Liver (tissue), 9 donors: Measurements from ENCODE around the gene SMIM36. TPM values are rescaled to one million over a fixed set of nuclear protein-coding genes. Genes with fewer than 3 reads are reported as not detected.
"Not testable (repeated sequence)": the region's sequence is repeated elsewhere in the genome, so short reads cannot be mapped to it uniquely, and the experiment has no call there.

Experiments
- DNase-seq: peaks from one replicate; pipeline ENCODE4 v3.0.0-alpha.2; 2017; ENCODE audit warnings: low spot score
- H3K27ac ChIP-seq, 2 donors: one replicate each; pipeline ENCODE4 v1.7.0; 2013; ENCODE audit warnings: inconsistent platforms in 2 of 2, low read length in 2 of 2, control low read depth in 1 of 2, low read depth in 1 of 2, mild to moderate bottlenecking in 1 of 2
- H3K27me3 ChIP-seq, 4 donors: one replicate each; pipeline versions ENCODE4 v1.6.1 to v1.7.0; 2013; ENCODE audit warnings: low read length in 3 of 4, inconsistent platforms in 1 of 4, mild to moderate bottlenecking in 1 of 4, moderate library complexity in 1 of 4; ENCODE audit not compliant: control insufficient read depth in 4 of 4, insufficient read depth in 4 of 4
- H3K36me3 ChIP-seq, 4 donors: one replicate each; pipeline versions ENCODE4 v1.6.1 to v1.7.0; 2013; ENCODE audit warnings: low read length in 3 of 4, mild to moderate bottlenecking in 3 of 4, low read depth in 1 of 4, moderate library complexity in 1 of 4; ENCODE audit not compliant: control insufficient read depth in 4 of 4, insufficient read depth in 3 of 4
- H3K4me1 ChIP-seq, 4 donors: one replicate each; pipeline versions ENCODE4 v1.6.1 to v1.7.0; 2013; ENCODE audit warnings: low read length in 3 of 4, mild to moderate bottlenecking in 3 of 4, moderate library complexity in 1 of 4; ENCODE audit not compliant: control insufficient read depth in 4 of 4, insufficient read depth in 4 of 4
- H3K4me3 ChIP-seq, 3 donors: one replicate each; pipeline versions ENCODE4 v1.6.1 to v1.7.0; 2013; ENCODE audit warnings: low read length in 3 of 3, control low read depth in 1 of 3, low read depth in 1 of 3, mild to moderate bottlenecking in 1 of 3
- H3K9ac ChIP-seq, 2 donors: one replicate each; pipeline ENCODE4 v1.7.0; 2013; ENCODE audit warnings: low read length in 2 of 2, mild to moderate bottlenecking in 2 of 2, moderate library complexity in 2 of 2, control low read depth in 1 of 2, low read depth in 1 of 2
- H3K9me3 ChIP-seq, 4 donors: one replicate each; pipeline versions ENCODE4 v1.6.1 to v1.7.0; 2013; ENCODE audit warnings: low read length in 3 of 4; ENCODE audit not compliant: control insufficient read depth in 4 of 4
- ATF3 ChIP-seq: IDR thresholded peaks from 2 replicates; pipeline ENCODE4 v1.6.1; 2016; ENCODE audit warnings: antibody characterized with exemption
- EGR1 ChIP-seq, 2 donors: IDR thresholded peaks; 2 replicates each; pipeline ENCODE4 v1.6.1; 2016 to 2018; ENCODE audit warnings: antibody characterized with exemption in 2 of 2, low read depth in 2 of 2
- FOXA1 ChIP-seq: IDR thresholded peaks from 2 replicates; pipeline ENCODE4 v1.6.1; 2016; ENCODE audit warnings: antibody characterized with exemption
- FOXA2 ChIP-seq: IDR thresholded peaks from 2 replicates; pipeline ENCODE4 v1.6.1; 2016; ENCODE audit warnings: antibody characterized with exemption
- GABPA ChIP-seq, 2 donors: IDR thresholded peaks in 1 of 2; conservative IDR thresholded peaks in 1 of 2; 2 replicates each; pipeline ENCODE4 v1.6.1; 2016; ENCODE audit warnings: antibody characterized with exemption in 2 of 2, mild to moderate bottlenecking in 1 of 2, moderate library complexity in 1 of 2
- HNF4A ChIP-seq, 2 donors: conservative IDR thresholded peaks; 2 replicates each; pipeline ENCODE4 v1.6.1; 2016; ENCODE audit warnings: antibody characterized with exemption in 2 of 2, mild to moderate bottlenecking in 2 of 2
- HNF4G ChIP-seq: IDR thresholded peaks from 2 replicates; pipeline ENCODE4 v1.6.1; 2016; ENCODE audit warnings: antibody characterized with exemption
- JUND ChIP-seq, 2 donors: IDR thresholded peaks; 2 replicates each; pipeline ENCODE4 v1.6.1; 2016; ENCODE audit warnings: antibody characterized with exemption in 2 of 2
- MAX ChIP-seq: IDR thresholded peaks from 2 replicates; pipeline ENCODE4 v1.6.1; 2016; ENCODE audit warnings: antibody characterized with exemption
- NR2F2 ChIP-seq: IDR thresholded peaks from 2 replicates; pipeline ENCODE4 v1.6.1; 2016; ENCODE audit warnings: antibody characterized with exemption
- RAD21 ChIP-seq, 2 donors: IDR thresholded peaks; 2 replicates each; pipeline ENCODE4 v1.6.1; 2016; ENCODE audit warnings: antibody characterized with exemption in 2 of 2, mild to moderate bottlenecking in 2 of 2
- RXRA ChIP-seq, 2 donors: IDR thresholded peaks; 2 replicates each; pipeline ENCODE4 v1.6.1; 2017 to 2018; ENCODE audit warnings: antibody characterized with exemption in 2 of 2, mild to moderate bottlenecking in 1 of 2
- SP1 ChIP-seq: IDR thresholded peaks from 2 replicates; pipeline ENCODE4 v1.6.1; 2018; ENCODE audit warnings: antibody characterized with exemption, mild to moderate bottlenecking
- TAF1 ChIP-seq: conservative IDR thresholded peaks from 2 replicates; pipeline ENCODE4 v1.6.1; 2016; ENCODE audit warnings: antibody characterized with exemption, mild to moderate bottlenecking
- YY1 ChIP-seq: IDR thresholded peaks from 2 replicates; pipeline ENCODE4 v1.6.1; 2016; ENCODE audit warnings: antibody characterized with exemption, mild to moderate bottlenecking
- ZBTB33 ChIP-seq: IDR thresholded peaks from 2 replicates; pipeline ENCODE4 v1.6.1; 2016; ENCODE audit warnings: antibody characterized with exemption
- WGBS: extraction: QIAGEN DNeasy Blood & Tissue Kit; methylation state at CpG from one replicate; pipeline ENCODE4 v1.1.7; 2013; 5-methylcytosine and 5-hydroxymethylcytosine counted together
- polyA plus RNA-seq, 2 donors: library from polyadenylated mRNA; stranded (reverse) in 1 of 2; unstranded in 1 of 2; fragments of 200-250 nt in 1 of 2; fragments of >200 nt in 1 of 2; fragmentation: Nextera tagmentation in 1 of 2; extraction: Ambion mirVana in 1 of 2; gene quantifications; one replicate each; pipeline versions ENCODE4 v1.2.1 to v1.2.3, GENCODE V29; 2013 to 2015
- total RNA-seq, 2 donors: library from RNA; depleted of rRNA; stranded (reverse); fragments of >200 nt; gene quantifications; one replicate each; pipeline ENCODE4 v1.2.3, GENCODE V29; 2014
- TF ChIP-seq, protein P1 (sequence below): IDR thresholded peaks from 2 replicates; pipeline ENCODE4 v1.6.1; 2016; ENCODE audit warnings: antibody characterized with exemption, mild to moderate bottlenecking
- TF ChIP-seq, protein P2 (sequence below): fragments of 150-350 bp; IDR thresholded peaks from 2 replicates; pipeline ENCODE4 v1.5.1; 2017; ENCODE audit warnings: improper control_type of control experiment, low read depth, low read length; ENCODE audit not compliant: missing input control
- donor health status: healthy.
- donor health status: healthy.
- donor health status: healthy.
- donor health status: healthy.
- donor health status: healthy.

SMIM36 gene
- total and polyA plus RNA-seq, 4 donors = not detected

DNA sequence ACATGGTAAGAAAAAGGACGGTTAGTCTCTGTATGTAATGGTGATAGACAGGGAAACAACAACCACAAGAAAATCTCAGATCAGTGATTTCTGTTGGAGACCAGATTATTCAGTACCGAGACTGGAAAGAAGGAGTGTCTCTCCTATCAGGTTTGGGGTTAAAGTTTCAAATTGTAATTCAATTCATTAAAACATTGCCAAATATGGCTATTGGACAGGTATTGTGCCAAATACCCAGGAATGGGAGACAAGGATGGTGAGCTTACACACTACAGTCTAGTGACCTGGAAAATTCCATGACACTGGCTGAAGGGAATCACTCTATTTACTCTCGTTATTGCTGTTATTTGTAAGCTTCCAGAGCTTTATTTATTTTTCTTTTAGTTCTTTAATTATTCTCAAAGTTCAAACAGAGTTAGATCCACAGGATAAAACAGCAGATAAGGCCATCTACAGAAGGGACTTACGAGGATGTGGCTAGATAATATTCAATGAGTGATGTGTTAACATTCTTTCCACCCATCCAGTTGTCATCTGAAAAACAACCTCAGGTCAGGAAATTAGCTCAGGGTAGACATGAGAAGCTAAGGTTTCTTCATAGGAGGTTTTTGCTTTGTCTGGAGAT is 64.6 kb downstream of the SMIM36 start:
- H3K9me3 ChIP-seq = no peaks in the 10 kb centered on the region
- no peaks in the 10 kb centered on the region for H3K27me3 ChIP-seq
- H3K9ac ChIP-seq = peak overlapping the region in 1 of 2 donors; percentile 89
- no peak overlapping the region for H3K4me3 ChIP-seq
- TF ChIP-seq EGR1 (IDR thresholded peaks at IDR 0.05; ENCODE audit: low read depth in 2 of 2) = peak; percentile 80 to 98
- TF ChIP-seq RXRA (IDR thresholded peaks at IDR 0.05) = peak; percentile 94 to 96
- peak; percentile 61 for TF ChIP-seq MAX
- TF ChIP-seq YY1 = peak; percentile 88
- peak; percentile 88 to 91 for TF ChIP-seq HNF4A (conservative IDR thresholded peaks at IDR 0.05)
- TF ChIP-seq, protein P1, sequence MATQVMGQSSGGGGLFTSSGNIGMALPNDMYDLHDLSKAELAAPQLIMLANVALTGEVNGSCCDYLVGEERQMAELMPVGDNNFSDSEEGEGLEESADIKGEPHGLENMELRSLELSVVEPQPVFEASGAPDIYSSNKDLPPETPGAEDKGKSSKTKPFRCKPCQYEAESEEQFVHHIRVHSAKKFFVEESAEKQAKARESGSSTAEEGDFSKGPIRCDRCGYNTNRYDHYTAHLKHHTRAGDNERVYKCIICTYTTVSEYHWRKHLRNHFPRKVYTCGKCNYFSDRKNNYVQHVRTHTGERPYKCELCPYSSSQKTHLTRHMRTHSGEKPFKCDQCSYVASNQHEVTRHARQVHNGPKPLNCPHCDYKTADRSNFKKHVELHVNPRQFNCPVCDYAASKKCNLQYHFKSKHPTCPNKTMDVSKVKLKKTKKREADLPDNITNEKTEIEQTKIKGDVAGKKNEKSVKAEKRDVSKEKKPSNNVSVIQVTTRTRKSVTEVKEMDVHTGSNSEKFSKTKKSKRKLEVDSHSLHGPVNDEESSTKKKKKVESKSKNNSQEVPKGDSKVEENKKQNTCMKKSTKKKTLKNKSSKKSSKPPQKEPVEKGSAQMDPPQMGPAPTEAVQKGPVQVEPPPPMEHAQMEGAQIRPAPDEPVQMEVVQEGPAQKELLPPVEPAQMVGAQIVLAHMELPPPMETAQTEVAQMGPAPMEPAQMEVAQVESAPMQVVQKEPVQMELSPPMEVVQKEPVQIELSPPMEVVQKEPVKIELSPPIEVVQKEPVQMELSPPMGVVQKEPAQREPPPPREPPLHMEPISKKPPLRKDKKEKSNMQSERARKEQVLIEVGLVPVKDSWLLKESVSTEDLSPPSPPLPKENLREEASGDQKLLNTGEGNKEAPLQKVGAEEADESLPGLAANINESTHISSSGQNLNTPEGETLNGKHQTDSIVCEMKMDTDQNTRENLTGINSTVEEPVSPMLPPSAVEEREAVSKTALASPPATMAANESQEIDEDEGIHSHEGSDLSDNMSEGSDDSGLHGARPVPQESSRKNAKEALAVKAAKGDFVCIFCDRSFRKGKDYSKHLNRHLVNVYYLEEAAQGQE = peak; percentile 82
- peak; percentile 92 for TF ChIP-seq ZBTB33
- peak; percentile 21 to 54 for TF ChIP-seq GABPA (IDR thresholded peaks at IDR 0.05 in 1 of 2, conservative IDR thresholded peaks at IDR 0.05 in 1 of 2)
- peak; percentile 99 for TF ChIP-seq SP1
- TF ChIP-seq, protein P2, sequence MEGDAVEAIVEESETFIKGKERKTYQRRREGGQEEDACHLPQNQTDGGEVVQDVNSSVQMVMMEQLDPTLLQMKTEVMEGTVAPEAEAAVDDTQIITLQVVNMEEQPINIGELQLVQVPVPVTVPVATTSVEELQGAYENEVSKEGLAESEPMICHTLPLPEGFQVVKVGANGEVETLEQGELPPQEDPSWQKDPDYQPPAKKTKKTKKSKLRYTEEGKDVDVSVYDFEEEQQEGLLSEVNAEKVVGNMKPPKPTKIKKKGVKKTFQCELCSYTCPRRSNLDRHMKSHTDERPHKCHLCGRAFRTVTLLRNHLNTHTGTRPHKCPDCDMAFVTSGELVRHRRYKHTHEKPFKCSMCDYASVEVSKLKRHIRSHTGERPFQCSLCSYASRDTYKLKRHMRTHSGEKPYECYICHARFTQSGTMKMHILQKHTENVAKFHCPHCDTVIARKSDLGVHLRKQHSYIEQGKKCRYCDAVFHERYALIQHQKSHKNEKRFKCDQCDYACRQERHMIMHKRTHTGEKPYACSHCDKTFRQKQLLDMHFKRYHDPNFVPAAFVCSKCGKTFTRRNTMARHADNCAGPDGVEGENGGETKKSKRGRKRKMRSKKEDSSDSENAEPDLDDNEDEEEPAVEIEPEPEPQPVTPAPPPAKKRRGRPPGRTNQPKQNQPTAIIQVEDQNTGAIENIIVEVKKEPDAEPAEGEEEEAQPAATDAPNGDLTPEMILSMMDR = no peak
- peak; percentile 51 to 52 for TF ChIP-seq RAD21 (IDR thresholded peaks at IDR 0.05)
- peak; percentile 32 for TF ChIP-seq TAF1
- peak; percentile 90 to 91 for TF ChIP-seq JUND (IDR thresholded peaks at IDR 0.05)
- TF ChIP-seq HNF4G = peak; percentile 72
- peak; percentile 97 for TF ChIP-seq FOXA2
- peak; percentile 92 for TF ChIP-seq FOXA1
- peak; percentile 80 for TF ChIP-seq ATF3
- peak; percentile 64 for TF ChIP-seq NR2F2
- 28% methylated on average over 4 of the region's 4 CpGs for WGBS
- no peaks in the 10 kb centered on the region for H3K36me3 ChIP-seq
- no peak for DNase-seq
- H3K4me1 ChIP-seq = peaks cover 5 to 25% (median 17%) of the 10 kb centered on the region in 4 donors
- H3K27ac ChIP-seq = peak overlapping the region; percentile 88 to 92

GRCh38 chr17:55446004-55446403 is 65.2 kb downstream of the SMIM36 start:
- H3K9ac ChIP-seq = peak overlapping the region in 1 of 2 donors; percentile 89
- not testable (repeated sequence) for DNase-seq, H3K36me3 ChIP-seq, H3K27me3 ChIP-seq, H3K9me3 ChIP-seq, H3K4me3 ChIP-seq
- 95% methylated on average over 4 of the region's 4 CpGs for WGBS
- H3K27ac ChIP-seq = peak overlapping the region; percentile 88 to 92
- H3K4me1 ChIP-seq = peaks cover 1 to 25% (median 17%) of the 10 kb centered on the region in 4 donors
